Hematopoietic multipotent progenitor cell treated with erythropoietin and hydrocortisone succinate and interleukin-3 and kit ligand, for 6 days (in vitro differentiated cells): ENCODE results near the gene SLCO2A1.

Source experiments
- DNase-seq: peaks from one replicate; pipeline ENCODE4 v3.0.0-alpha.2; 2015

SLCO2A1 gene

GRCh38 chr3:134033315-134033996 lies 3.7 kb upstream of the SLCO2A1 start:
- DNase-seq, result no peak

- no peak for DNase-seq
Observed at GRCh38 chr3:134031348-134031915, 1.7 kb upstream of the SLCO2A1 start.

- no peak for DNase-seq
Observed at GRCh38 chr3:134030379-134031347, 938 bp upstream of the SLCO2A1 start.

GRCh38 chr3:134029256-134029733 lies 430 bp downstream of the SLCO2A1 start:
- no peak for DNase-seq

GRCh38 chr3:134028486-134029255 lies 1.1 kb downstream of the SLCO2A1 start:
- DNase-seq, result no peak

GRCh38 chr3:134027631-134028030 lies 2.1 kb downstream of the SLCO2A1 start:
- no peak for DNase-seq

GRCh38 chr3:134020135-134020680 lies 9.5 kb downstream of the SLCO2A1 start:
- DNase-seq, result no peak

- DNase-seq, result no peak
Observed at GRCh38 chr3:134018850-134019249, 10.9 kb downstream of the SLCO2A1 start.

- DNase-seq, result no peak
Observed at GRCh38 chr3:134018406-134018805, 11.3 kb downstream of the SLCO2A1 start.

GRCh38 chr3:134017490-134017889 lies 12.2 kb downstream of the SLCO2A1 start:
- DNase-seq, result no peak

- DNase-seq, result no peak
Observed at GRCh38 chr3:134014270-134014669, 15.5 kb downstream of the SLCO2A1 start.

- no peak for DNase-seq
Observed at GRCh38 chr3:134013280-134013679, 16.4 kb downstream of the SLCO2A1 start.

GRCh38 chr3:134009345-134010000 lies 20.3 kb downstream of the SLCO2A1 start:
- no peak for DNase-seq

- DNase-seq, result no peak
Observed at GRCh38 chr3:134008630-134009156, 21.0 kb downstream of the SLCO2A1 start.

GRCh38 chr3:134007819-134008218 lies 21.9 kb downstream of the SLCO2A1 start:
- no peak for DNase-seq

GRCh38 chr3:134004841-134005240 lies 24.9 kb downstream of the SLCO2A1 start:
- no peak for DNase-seq

GRCh38 chr3:134003066-134003465 lies 26.7 kb downstream of the SLCO2A1 start:
- DNase-seq, result no peak

- DNase-seq, result no peak
Observed at GRCh38 chr3:134002306-134002705, 27.4 kb downstream of the SLCO2A1 start.

- DNase-seq, result no peak
Observed at GRCh38 chr3:134001251-134001650, 28.5 kb downstream of the SLCO2A1 start.

- DNase-seq, result no peak
Observed at GRCh38 chr3:133999891-134000685, 29.6 kb downstream of the SLCO2A1 start.
